Neuronal stem cell (in vitro differentiated cells): ENCODE measurements around the gene C17orf50.

Source experiments
- DNase-seq: peaks from one replicate; pipeline ENCODE4 v3.0.0-alpha.2; 2013; ENCODE audit warnings: low spot score
- H2AFZ ChIP-seq: one replicate; pipeline ENCODE4 v1.6.1; 2013; ENCODE audit warnings: mild to moderate bottlenecking, low read length, inconsistent platforms
- H2AK5ac ChIP-seq: 2 replicates; pipeline ENCODE4 v1.6.1; 2013; ENCODE audit warnings: low read depth, mild to moderate bottlenecking, inconsistent platforms, low read length, moderate library complexity, mixed read lengths
- H2BK120ac ChIP-seq: 2 replicates; pipeline ENCODE4 v1.6.1; 2013; ENCODE audit warnings: low read depth, mild to moderate bottlenecking, inconsistent platforms, low read length, moderate library complexity, mixed read lengths
- H2BK12ac ChIP-seq: one replicate; pipeline ENCODE4 v1.6.1; 2013; ENCODE audit warnings: low read length, inconsistent platforms
- H2BK15ac ChIP-seq: 2 replicates; pipeline ENCODE4 v1.6.1; 2013; ENCODE audit warnings: mild to moderate bottlenecking, low read length, inconsistent platforms, mixed read lengths
- H2BK5ac ChIP-seq: one replicate; pipeline ENCODE4 v1.6.1; 2013; ENCODE audit warnings: inconsistent platforms, mild to moderate bottlenecking, low read length, moderate library complexity
- H3K14ac ChIP-seq: one replicate; pipeline ENCODE4 v1.6.1; 2013; ENCODE audit warnings: low read length, inconsistent platforms
- H3K18ac ChIP-seq: 2 replicates; pipeline ENCODE4 v1.6.1; 2013; ENCODE audit warnings: low read length, inconsistent platforms
- H3K23ac ChIP-seq: 2 replicates; pipeline ENCODE4 v1.6.1; 2013; ENCODE audit warnings: low read depth, mild to moderate bottlenecking, mixed read lengths, low read length, inconsistent platforms; ENCODE audit not compliant: poor library complexity
- H3K27ac ChIP-seq: replicated peaks from 3 replicates; pipeline ENCODE4 v1.5.1; 2013; ENCODE audit warnings: low read length, inconsistent platforms
- H3K27me3 ChIP-seq, 3 experiments: 2 replicates each; pipeline ENCODE4 v1.6.1; 2013; ENCODE audit warnings: low read length in 3 of 3, mild to moderate bottlenecking in 2 of 3, inconsistent platforms in 1 of 3, low read depth in 1 of 3, mixed read lengths in 1 of 3, moderate library complexity in 1 of 3; ENCODE audit not compliant: control insufficient read depth in 3 of 3, insufficient read depth in 3 of 3
- H3K36me3 ChIP-seq, 2 donors: replicated peaks in 1 of 2; 2 replicates each; pipeline ENCODE4 v1.6.1; 2013; ENCODE audit warnings: low read length in 2 of 2; ENCODE audit not compliant: control insufficient read depth in 2 of 2, insufficient read depth in 2 of 2
- H3K4ac ChIP-seq: 2 replicates; pipeline ENCODE4 v1.6.1; 2013; ENCODE audit warnings: inconsistent platforms, mild to moderate bottlenecking, low read length, moderate library complexity
- H3K4me1 ChIP-seq, 2 donors: 1 replicate in 1 of 2; 2 replicates in 1 of 2; pipeline ENCODE4 v1.6.1; 2013; ENCODE audit warnings: low read length in 2 of 2, low read depth in 1 of 2; ENCODE audit not compliant: control insufficient read depth in 2 of 2, insufficient read depth in 1 of 2
- H3K4me2 ChIP-seq: one replicate; pipeline ENCODE4 v1.6.1; 2013; ENCODE audit warnings: mild to moderate bottlenecking, low read length, inconsistent platforms; ENCODE audit not compliant: insufficient read depth, poor library complexity, severe bottlenecking
- H3K4me3 ChIP-seq, 2 donors: 2 replicates each; pipeline ENCODE4 v1.5.1; 2013; ENCODE audit warnings: low read length in 2 of 2, mild to moderate bottlenecking in 2 of 2, inconsistent platforms in 1 of 2, moderate library complexity in 1 of 2
- H3K79me1 ChIP-seq: one replicate; pipeline ENCODE4 v1.6.1; 2013; ENCODE audit warnings: low read depth, mild to moderate bottlenecking, inconsistent platforms, low read length, moderate library complexity
- H3K9ac ChIP-seq: one replicate; pipeline ENCODE4 v1.6.1; 2013; ENCODE audit warnings: mild to moderate bottlenecking, low read depth, low read length, inconsistent platforms; ENCODE audit not compliant: poor library complexity
- H3K9me3 ChIP-seq, 2 donors: replicated peaks in 1 of 2; 2 replicates each; pipeline versions ENCODE3 to v1.6.1; 2013; ENCODE audit warnings: low read length in 2 of 2, mild to moderate bottlenecking in 2 of 2, inconsistent platforms in 1 of 2, low read depth in 1 of 2, mixed read lengths in 1 of 2, moderate library complexity in 1 of 2; ENCODE audit not compliant: control insufficient read depth in 2 of 2, insufficient read depth in 1 of 2
- H4K8ac ChIP-seq: one replicate; pipeline ENCODE4 v1.6.1; 2013; ENCODE audit warnings: low read depth, mild to moderate bottlenecking, inconsistent platforms, low read length, moderate library complexity
- H4K91ac ChIP-seq: one replicate; pipeline ENCODE4 v1.6.1; 2013; ENCODE audit warnings: low read length, low read depth, mild to moderate bottlenecking, inconsistent platforms; ENCODE audit not compliant: poor library complexity
- WGBS, 2 donors: extraction: QIAGEN DNeasy Blood & Tissue Kit; methylation state at CpG; one replicate each; pipeline ENCODE4 v1.1.7; 2013; ENCODE audit warnings: missing lambda C conversion rate in 2 of 2, mixed read lengths in 1 of 2; ENCODE audit not compliant: insufficient read length in 2 of 2, insufficient replicate concordance in 1 of 2; ENCODE audit errors: extremely low coverage in 2 of 2; 5-methylcytosine and 5-hydroxymethylcytosine counted together

Gene C17orf50

GRCh38 chr17:35765756-35766488 lies 5.2 kb downstream of the C17orf50 start:
- peak overlapping the region; percentile 97 for H4K91ac ChIP-seq
- H3K36me3 ChIP-seq: no peaks in the 10 kb centered on the region
- peaks cover 2% of the 10 kb centered on the region for H3K79me1 ChIP-seq
- peak overlapping the region; percentile 84 for H3K14ac ChIP-seq
- H2AFZ ChIP-seq: peak overlapping the region; percentile 81
- peak overlapping the region; percentile 97 for H2AK5ac ChIP-seq
- H3K9ac ChIP-seq: peak overlapping the region; percentile 47
- H3K23ac ChIP-seq: peak overlapping the region; percentile 37
- no peak overlapping the region for H4K8ac ChIP-seq
- H2BK15ac ChIP-seq: peak overlapping the region; percentile 97
- peak overlapping the region; percentile 75 for H3K27ac ChIP-seq
- peak overlapping the region; percentile 95 for H2BK5ac ChIP-seq
- H3K4me3 ChIP-seq: no peak overlapping the region
- no peak overlapping the region for H3K4ac ChIP-seq
- DNase-seq: no peak
- H3K18ac ChIP-seq: peak overlapping the region; percentile 95
- H3K4me1 ChIP-seq: peaks cover 16 to 17% of the 10 kb centered on the region in 2 donors
- WGBS, 2 donors: no CpG with 5 or more reads among the region's 8 CpGs
- H3K9me3 ChIP-seq: no peaks in the 10 kb centered on the region
- no peaks in the 10 kb centered on the region for H3K27me3 ChIP-seq
- H2BK12ac ChIP-seq: peak overlapping the region; percentile 93
- H3K4me2 ChIP-seq: no peak overlapping the region
- peak overlapping the region; percentile 96 for H2BK120ac ChIP-seq

GRCh38 chr17:35766489-35766877 lies 5.8 kb downstream of the C17orf50 start:
- peaks cover 2% of the 10 kb centered on the region for H3K79me1 ChIP-seq
- no peak for DNase-seq
- peak overlapping the region; percentile 34 for H3K9ac ChIP-seq
- WGBS, 2 donors: no CpG with 5 or more reads among the region's 24 CpGs
- H4K91ac ChIP-seq: peak overlapping the region; percentile 97
- H3K4ac ChIP-seq: no peak overlapping the region
- no peak overlapping the region for H2BK15ac ChIP-seq
- peaks cover 16 to 17% of the 10 kb centered on the region in 2 donors for H3K4me1 ChIP-seq
- H3K23ac ChIP-seq: peak overlapping the region; percentile 37
- no peak overlapping the region for H3K4me2 ChIP-seq
- H2BK12ac ChIP-seq: peak overlapping the region; percentile 82
- H3K9me3 ChIP-seq: no peaks in the 10 kb centered on the region
- H3K36me3 ChIP-seq: no peaks in the 10 kb centered on the region
- no peak overlapping the region for H4K8ac ChIP-seq
- H3K27ac ChIP-seq: peak overlapping the region; percentile 75
- H2BK120ac ChIP-seq: peak overlapping the region; percentile 5
- H2AK5ac ChIP-seq: peak overlapping the region; percentile 97
- H3K4me3 ChIP-seq: no peak overlapping the region
- H3K18ac ChIP-seq: peak overlapping the region; percentile 95
- peak overlapping the region; percentile 84 for H3K14ac ChIP-seq
- H3K27me3 ChIP-seq: no peaks in the 10 kb centered on the region
- H2AFZ ChIP-seq: peak overlapping the region; percentile 81
- peak overlapping the region; percentile 95 for H2BK5ac ChIP-seq

GRCh38 chr17:35766903-35767510 lies 6.3 kb downstream of the C17orf50 start:
- peak overlapping the region; percentile 95 for H3K18ac ChIP-seq
- peaks cover 16 to 17% of the 10 kb centered on the region in 2 donors for H3K4me1 ChIP-seq
- H3K36me3 ChIP-seq: no peaks in the 10 kb centered on the region
- H2AFZ ChIP-seq: no peak overlapping the region
- H2BK15ac ChIP-seq: no peak overlapping the region
- H4K8ac ChIP-seq: no peak overlapping the region
- peak overlapping the region; percentile 97 for H2AK5ac ChIP-seq
- H4K91ac ChIP-seq: peak overlapping the region; percentile 97
- H2BK5ac ChIP-seq: peak overlapping the region; percentile 95
- no peak overlapping the region for H3K4ac ChIP-seq
- peak overlapping the region; percentile 84 for H3K14ac ChIP-seq
- H3K27ac ChIP-seq: no peak overlapping the region
- peaks cover 0 to 1% (median 0%) of the 10 kb centered on the region in 3 experiments for H3K27me3 ChIP-seq
- DNase-seq: no peak
- H3K4me3 ChIP-seq: no peak overlapping the region
- H3K4me2 ChIP-seq: no peak overlapping the region
- no CpG with 5 or more reads among the region's 7 CpGs for WGBS, 2 donors
- no peaks in the 10 kb centered on the region for H3K9me3 ChIP-seq
- H2BK12ac ChIP-seq: no peak overlapping the region
- no peak overlapping the region for H3K23ac ChIP-seq
- H2BK120ac ChIP-seq: no peak overlapping the region
- H3K79me1 ChIP-seq: peaks cover 2% of the 10 kb centered on the region
- H3K9ac ChIP-seq: no peak overlapping the region

- Histone ChIP-seq H3K27ac (no peak overlapping the region), H2BK12ac (no peak overlapping the region), H3K36me3 (no peaks in the 10 kb centered on the region), H3K9ac (no peak overlapping the region), H2BK120ac (no peak overlapping the region), H3K4me2 (no peak overlapping the region), H3K23ac (no peak overlapping the region), H3K9me3 (no peaks in the 10 kb centered on the region), H4K8ac (no peak overlapping the region), H2BK5ac (no peak overlapping the region), H3K27me3 (peaks cover 0 to 7% (median 0%) of the 10 kb centered on the region in 3 experiments), H2AK5ac (no peak overlapping the region), H3K18ac (no peak overlapping the region), H3K14ac (no peak overlapping the region), H3K4ac (no peak overlapping the region), H4K91ac (no peak overlapping the region), H3K79me1 (peaks cover 2% of the 10 kb centered on the region), H2AFZ (no peak overlapping the region), H3K4me1 (peaks cover 22 to 27% of the 10 kb centered on the region in 2 donors), H3K4me3 (no peak overlapping the region), H2BK15ac (no peak overlapping the region)
- WGBS, 2 donors: no CpG with 5 or more reads among the region's 2 CpGs
- DNase-seq: no peak
These were observed 8.1 kb downstream of the C17orf50 start for GRCh38 chr17:35768797-35769196.
